H1 (cell line): ENCODE measurements around the gene CPSF4. TPM values are rescaled to one million over a fixed set of nuclear protein-coding genes. Genes with fewer than 3 reads are reported as not detected.

ENCODE experiments used
- BRCA1 ChIP-seq: IDR thresholded peaks from 2 replicates; pipeline ENCODE4 v1.6.1; 2012; ENCODE audit warnings: low read depth, low read length, improper control_type of control experiment
- CBX8 ChIP-seq: fragments of 300-800, 300-1000 bp; sonication (generic); IDR thresholded peaks from 2 replicates; pipeline ENCODE4 v1.7.1; 2016; ENCODE audit warnings: low read depth, low read length, borderline replicate concordance
- CHD2 ChIP-seq: IDR thresholded peaks from 2 replicates; pipeline ENCODE4 v1.6.1; 2012; ENCODE audit warnings: low read length, improper control_type of control experiment
- FOSL1 ChIP-seq: IDR thresholded peaks from 2 replicates; pipeline ENCODE4 v1.6.1; 2011; ENCODE audit warnings: mild to moderate bottlenecking, low read depth, low read length, moderate library complexity; ENCODE audit not compliant: insufficient read depth
- KDM1A ChIP-seq: fragments of 200-600, 300-600 bp; sonication (generic); IDR thresholded peaks from 2 replicates; pipeline ENCODE4 v1.7.1; 2016; ENCODE audit warnings: mild to moderate bottlenecking, low read length, borderline replicate concordance
- KDM5A ChIP-seq: fragments of 200-600 bp; IDR thresholded peaks from 2 replicates; pipeline ENCODE4 v1.7.1; 2012; ENCODE audit warnings: mild to moderate bottlenecking, low read length, inconsistent platforms, mixed read lengths
- NRF1 ChIP-seq: IDR thresholded peaks from 2 replicates; pipeline ENCODE4 v1.6.1; 2011; ENCODE audit warnings: mild to moderate bottlenecking, low read depth, low read length, improper control_type of control experiment
- PHF8 ChIP-seq: fragments of 200-600 bp; sonication (generic); conservative IDR thresholded peaks from 2 replicates; pipeline ENCODE4 v1.7.1; 2012; ENCODE audit warnings: low read depth, mild to moderate bottlenecking, inconsistent platforms, low read length, moderate library complexity
- POLR2A ChIP-seq, 2 experiments: IDR thresholded peaks; 1 replicate in 1 of 2; 2 replicates in 1 of 2; pipeline ENCODE4 v1.6.1; 2011; ENCODE audit warnings: low read depth in 2 of 2, low read length in 2 of 2, mild to moderate bottlenecking in 2 of 2; ENCODE audit errors: control extremely low read depth in 1 of 2
- TAF7 ChIP-seq: optimal IDR thresholded peaks from 2 replicates; pipeline ENCODE3; 2011; ENCODE audit warnings: low read depth, mild to moderate bottlenecking, inconsistent platforms, low read length, moderate library complexity, borderline replicate concordance
- TCF12 ChIP-seq: IDR thresholded peaks from 2 replicates; pipeline ENCODE4 v1.6.1; 2011; ENCODE audit warnings: low read depth, mild to moderate bottlenecking, low read length
- YY1 ChIP-seq: IDR thresholded peaks from 2 replicates; pipeline ENCODE4 v1.6.1; 2011; ENCODE audit warnings: low read depth, mild to moderate bottlenecking, low read length
- polyA plus RNA-seq, 7 experiments: library from polyadenylated mRNA; depleted of rRNA in 3 of 7; stranded (reverse) in 5 of 7; unstranded in 2 of 7; fragments of >200 nt in 5 of 7; fragments of 200-250 nt in 2 of 7; gene quantifications; 1 replicate in 5 of 7; 2 replicates in 1 of 7; 4 replicates in 1 of 7; pipeline versions ENCODE4 v1.2.1 to v1.2.3, GENCODE V29; 2011 to 2013; ENCODE audit warnings: missing spikeins in 2 of 7, mixed read lengths in 2 of 7
- total RNA-seq: library from RNA; stranded (reverse); fragmentation: NEBNext Ultra II Directional; extraction: Animal tissue kit (Norgen Biotek cat#: 25700); gene quantifications from 2 replicates; pipeline ENCODE4 v1.2.1, GENCODE V29; 2021
- TF ChIP-seq, protein P1 (sequence below): IDR thresholded peaks from 2 replicates; pipeline ENCODE4 v1.6.1; 2011; ENCODE audit warnings: low read length, improper control_type of control experiment

Gene CPSF4
- total and polyA plus RNA-seq, 2 of the 8 experiments (the other 6 are each of a cell fraction or from before 2014, with no cell fraction given): 77.5 to 103 TPM

GRCh38 chr7:99393355-99394187 lies 45.2 kb upstream of the CPSF4 start (continued):
- peak; percentile 64 to 82; a peak in 2 of 3 replicates for TF ChIP-seq POLR2A (IDR thresholded peaks at IDR 0.05; ENCODE audit: control extremely low read depth in 1 of 2, low read depth in 2 of 2, low read length in 2 of 2)
- TF ChIP-seq PHF8: no peak
- TF ChIP-seq YY1: no peak
- TF ChIP-seq CBX8: no peak
- TF ChIP-seq FOSL1: no peak
- no peak for TF ChIP-seq KDM1A
- no peak for TF ChIP-seq BRCA1
- TF ChIP-seq KDM5A: no peak
- no peak for TF ChIP-seq NRF1
- TF ChIP-seq CHD2: no peak
- TF ChIP-seq TCF12: no peak
- TF ChIP-seq TAF7: no peak
- TF ChIP-seq, protein P1, sequence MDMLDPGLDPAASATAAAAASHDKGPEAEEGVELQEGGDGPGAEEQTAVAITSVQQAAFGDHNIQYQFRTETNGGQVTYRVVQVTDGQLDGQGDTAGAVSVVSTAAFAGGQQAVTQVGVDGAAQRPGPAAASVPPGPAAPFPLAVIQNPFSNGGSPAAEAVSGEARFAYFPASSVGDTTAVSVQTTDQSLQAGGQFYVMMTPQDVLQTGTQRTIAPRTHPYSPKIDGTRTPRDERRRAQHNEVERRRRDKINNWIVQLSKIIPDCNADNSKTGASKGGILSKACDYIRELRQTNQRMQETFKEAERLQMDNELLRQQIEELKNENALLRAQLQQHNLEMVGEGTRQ: peak; percentile 79
